Measurements from ENCODE around the gene GULP1.

- no peak for TF ChIP-seq EZH2 (IDR thresholded peaks at IDR 0.05; ENCODE audit: borderline replicate concordance, low read length)
- TF ChIP-seq, protein P1, sequence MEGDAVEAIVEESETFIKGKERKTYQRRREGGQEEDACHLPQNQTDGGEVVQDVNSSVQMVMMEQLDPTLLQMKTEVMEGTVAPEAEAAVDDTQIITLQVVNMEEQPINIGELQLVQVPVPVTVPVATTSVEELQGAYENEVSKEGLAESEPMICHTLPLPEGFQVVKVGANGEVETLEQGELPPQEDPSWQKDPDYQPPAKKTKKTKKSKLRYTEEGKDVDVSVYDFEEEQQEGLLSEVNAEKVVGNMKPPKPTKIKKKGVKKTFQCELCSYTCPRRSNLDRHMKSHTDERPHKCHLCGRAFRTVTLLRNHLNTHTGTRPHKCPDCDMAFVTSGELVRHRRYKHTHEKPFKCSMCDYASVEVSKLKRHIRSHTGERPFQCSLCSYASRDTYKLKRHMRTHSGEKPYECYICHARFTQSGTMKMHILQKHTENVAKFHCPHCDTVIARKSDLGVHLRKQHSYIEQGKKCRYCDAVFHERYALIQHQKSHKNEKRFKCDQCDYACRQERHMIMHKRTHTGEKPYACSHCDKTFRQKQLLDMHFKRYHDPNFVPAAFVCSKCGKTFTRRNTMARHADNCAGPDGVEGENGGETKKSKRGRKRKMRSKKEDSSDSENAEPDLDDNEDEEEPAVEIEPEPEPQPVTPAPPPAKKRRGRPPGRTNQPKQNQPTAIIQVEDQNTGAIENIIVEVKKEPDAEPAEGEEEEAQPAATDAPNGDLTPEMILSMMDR (conservative IDR thresholded peaks at IDR 0.05 in 1 of 2, IDR thresholded peaks at IDR 0.05 in 1 of 2; ENCODE audit: extremely low read depth in 1 of 2, insufficient read depth in 1 of 2, low read depth in 1 of 2, low read length in 2 of 2): no peak
Observed at GRCh38 chr2:188441288-188441947, 149.7 kb downstream of the GULP1 start.

Data from mammary epithelial cell (primary cell).